Uterus (tissue), 4 donors: ENCODE results near the gene GNA14. TPM values are rescaled to one million over a fixed set of nuclear protein-coding genes. Genes with fewer than 3 reads are reported as not detected.

ENCODE experiments used
- DNase-seq, 2 donors: peaks; one replicate each; pipeline ENCODE4 v3.0.0-alpha.2; 2019 to 2020
- H3K27ac ChIP-seq, 2 donors: fragments of 200-600 bp; sonication (generic); 1 replicate in 1 of 2; 2 replicates in 1 of 2; pipeline ENCODE4 v1.5.1; 2016 to 2018
- H3K27me3 ChIP-seq, 2 donors: fragments of 200-600 bp; sonication (generic); one replicate each; pipeline ENCODE4 v1.5.1; 2018 to 2019; ENCODE audit warnings: control low read depth in 1 of 2
- H3K36me3 ChIP-seq, 2 donors: fragments of 200-600 bp; sonication (generic); one replicate each; pipeline ENCODE4 v1.5.1; 2019; ENCODE audit warnings: control low read depth in 1 of 2
- H3K4me1 ChIP-seq, 2 donors: fragments of 200-600 bp; sonication (generic); one replicate each; pipeline ENCODE4 v1.5.1; 2018 to 2019; ENCODE audit warnings: control low read depth in 1 of 2
- H3K4me3 ChIP-seq, 2 donors: fragments of 200-600 bp; sonication (generic); 1 replicate in 1 of 2; 2 replicates in 1 of 2; pipeline ENCODE4 v1.5.1; 2018 to 2019; ENCODE audit warnings: mild to moderate bottlenecking in 1 of 2
- H3K9me3 ChIP-seq, 2 donors: fragments of 200-600 bp; sonication (generic); one replicate each; pipeline ENCODE4 v1.5.1; 2019; ENCODE audit warnings: control low read depth in 1 of 2
- CTCF ChIP-seq, 4 experiments: fragments of 200-600 bp in 2 of 4; fragments of 450-650 bp in 2 of 4; sonication (generic) in 2 of 4; IDR thresholded peaks; one replicate each; pipeline ENCODE4 v1.5.1; 2016 to 2019; ENCODE audit warnings: antibody characterized with exemption in 4 of 4, mild to moderate bottlenecking in 2 of 4, moderate library complexity in 1 of 4
- POLR2A ChIP-seq, 2 donors: fragments of 450-650 bp; IDR thresholded peaks; one replicate each; pipeline ENCODE4 v1.6.1; 2016; ENCODE audit warnings: antibody characterized with exemption in 2 of 2, mild to moderate bottlenecking in 1 of 2, moderate library complexity in 1 of 2
- intact Hi-C: fragments of 100-400 bp; cut with DNase I; formaldehyde crosslinking; loops from one replicate; pipeline ENCODE4 v1.15.1; 2023; ENCODE audit warnings: low total_unique reads
- total RNA-seq, 4 donors: library from RNA; depleted of rRNA in 3 of 4; stranded (reverse); fragments of >200 nt in 3 of 4; gene quantifications; one replicate each; pipeline versions ENCODE4 v1.1.0 to v1.2.4, GENCODE V29; 2014 to 2023
- donor health status: DM: yes; HTN: yes; CAD: no.

Gene GNA14
- total RNA-seq, 4 donors from 2014 or later, result 11.3 to 23.6 (median 16.2) TPM

DNA sequence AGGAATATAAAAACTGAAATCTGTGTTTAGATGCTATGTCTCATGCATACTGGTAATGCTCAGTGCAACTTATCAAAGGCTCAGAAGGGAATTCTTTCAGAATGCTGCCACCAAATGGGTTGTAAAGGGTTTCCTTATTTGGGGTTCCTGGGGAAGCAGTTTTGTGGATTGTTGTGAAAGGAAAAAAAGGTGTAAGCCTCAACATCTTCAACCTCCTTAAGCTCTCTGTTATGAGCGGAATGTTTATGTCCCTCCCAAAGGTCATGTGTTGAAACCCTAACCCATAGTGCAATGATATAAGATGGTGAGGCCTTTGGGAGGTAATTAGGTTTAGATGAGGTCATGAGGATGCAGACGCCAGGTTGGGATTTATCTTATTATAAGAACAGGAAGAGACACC, 41.6 kb downstream of the GNA14 start:
- no peak for DNase-seq
- Histone ChIP-seq H3K4me3 (no peak overlapping the region), H3K27ac (peak overlapping the region; percentile 80 to 91), H3K27me3 (no peaks in the 10 kb centered on the region), H3K36me3 (no peaks in the 10 kb centered on the region), H3K4me1 (peaks cover 0 to 3% of the 10 kb centered on the region in 2 donors), H3K9me3 (no peaks in the 10 kb centered on the region)
- TF ChIP-seq CTCF (IDR thresholded peaks at IDR 0.05) (no peak), POLR2A (IDR thresholded peaks at IDR 0.05) (no peak)
- intact Hi-C loops, result no loop called here

- H3K9me3 ChIP-seq, result no peaks in the 10 kb centered on the region
- intact Hi-C loops, result no loop called here
- H3K27ac ChIP-seq, result peak overlapping the region; percentile 80 to 91
- no peaks in the 10 kb centered on the region for H3K27me3 ChIP-seq
- peaks cover 0 to 3% of the 10 kb centered on the region in 2 donors for H3K4me1 ChIP-seq
- TF ChIP-seq POLR2A (IDR thresholded peaks at IDR 0.05) (no peak), CTCF (IDR thresholded peaks at IDR 0.05) (no peak)
- no peak overlapping the region for H3K4me3 ChIP-seq
- DNase-seq, result no peak
- no peaks in the 10 kb centered on the region for H3K36me3 ChIP-seq
These were observed 42.5 kb downstream of the GNA14 start for GRCh38 chr9:77605449-77606220.

- peak overlapping the region; percentile 80 to 91 for H3K27ac ChIP-seq
- intact Hi-C loops, result no loop called here
- H3K9me3 ChIP-seq, result no peaks in the 10 kb centered on the region
- no peaks in the 10 kb centered on the region for H3K36me3 ChIP-seq
- no peak overlapping the region for H3K4me3 ChIP-seq
- no peaks in the 10 kb centered on the region for H3K27me3 ChIP-seq
- H3K4me1 ChIP-seq, result peaks cover 0 to 3% of the 10 kb centered on the region in 2 donors
- TF ChIP-seq POLR2A (IDR thresholded peaks at IDR 0.05) (no peak), CTCF (IDR thresholded peaks at IDR 0.05) (no peak)
- no peak for DNase-seq
These were observed 43.8 kb downstream of the GNA14 start for GRCh38 chr9:77604316-77604715.

DNA sequence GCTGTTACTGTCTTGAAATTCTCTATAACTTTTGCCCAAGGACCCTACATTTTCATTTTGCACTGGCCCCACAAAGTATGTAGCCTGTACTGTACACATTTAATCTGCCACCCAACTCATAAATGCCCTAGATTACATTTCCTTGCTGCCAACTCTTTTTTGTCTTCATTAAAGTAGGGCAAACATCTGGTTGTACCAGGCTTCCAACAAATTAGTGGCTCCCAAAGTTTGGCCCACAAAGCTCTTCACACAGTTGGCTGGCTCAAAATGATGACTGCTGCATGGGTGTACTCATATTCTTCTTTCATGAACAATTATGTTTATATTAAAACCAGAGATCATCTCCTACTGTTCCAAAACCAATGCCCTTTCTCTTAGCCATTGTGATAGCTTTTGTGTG, 45.3 kb downstream of the GNA14 start:
- no peak for DNase-seq
- peaks cover 3 to 4% of the 10 kb centered on the region in 2 donors for H3K4me1 ChIP-seq
- peak overlapping the region; percentile 62 to 91 for H3K27ac ChIP-seq
- no peak overlapping the region for H3K4me3 ChIP-seq
- H3K9me3 ChIP-seq, result no peaks in the 10 kb centered on the region
- TF ChIP-seq POLR2A (IDR thresholded peaks at IDR 0.05) (no peak), CTCF (IDR thresholded peaks at IDR 0.05) (no peak)
- H3K36me3 ChIP-seq, result no peaks in the 10 kb centered on the region
- no peaks in the 10 kb centered on the region for H3K27me3 ChIP-seq
- intact Hi-C loops, result no loop called here

DNA sequence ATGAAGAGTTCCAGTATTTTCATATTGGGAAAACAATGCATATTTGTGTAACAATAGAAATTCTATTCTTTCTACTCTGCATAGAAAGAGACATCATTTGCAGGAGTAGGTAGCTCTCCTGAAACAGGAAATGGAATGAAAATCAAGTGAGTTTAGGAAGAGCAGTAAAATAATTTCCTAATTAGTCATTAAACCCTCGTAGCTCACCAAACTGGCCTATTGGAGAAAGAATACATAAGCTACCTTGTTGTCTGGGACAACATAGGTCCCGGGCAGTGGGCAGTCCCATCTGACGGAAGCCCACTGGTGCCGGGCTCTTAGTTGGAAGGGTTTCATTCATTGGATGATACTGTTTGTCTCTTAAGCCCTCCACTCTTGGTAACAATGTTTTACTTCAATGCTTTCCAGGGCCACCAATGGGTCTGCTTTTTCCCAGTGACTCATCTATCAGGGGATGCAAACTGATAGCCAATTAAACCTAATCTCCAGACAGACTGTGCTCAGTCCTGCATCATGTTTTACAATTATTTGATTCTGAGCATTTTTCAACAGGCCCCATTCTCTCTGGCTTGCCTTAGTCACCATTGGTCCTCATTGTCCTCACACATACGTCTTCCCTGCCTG, 46.5 kb downstream of the GNA14 start:
- no peaks in the 10 kb centered on the region for H3K27me3 ChIP-seq
- no peak for TF ChIP-seq POLR2A (IDR thresholded peaks at IDR 0.05)
- no peak for TF ChIP-seq CTCF (IDR thresholded peaks at IDR 0.05)
- peaks cover 3 to 9% of the 10 kb centered on the region in 2 donors for H3K4me1 ChIP-seq
- no peaks in the 10 kb centered on the region for H3K9me3 ChIP-seq
- no peak overlapping the region for H3K4me3 ChIP-seq
- H3K27ac ChIP-seq, result no peak overlapping the region
- H3K36me3 ChIP-seq, result no peaks in the 10 kb centered on the region
- DNase-seq, result no peak
- intact Hi-C loops, result no loop called here
